GM19238 (cell line): ENCODE results near the gene ZNF555.

ENCODE experiments used
- DNase-seq: peaks from one replicate; pipeline ENCODE4 v3.0.0; 2011; ENCODE audit warnings: low spot score; ENCODE audit not compliant: insufficient read length

The ZNF555 gene

DNA sequence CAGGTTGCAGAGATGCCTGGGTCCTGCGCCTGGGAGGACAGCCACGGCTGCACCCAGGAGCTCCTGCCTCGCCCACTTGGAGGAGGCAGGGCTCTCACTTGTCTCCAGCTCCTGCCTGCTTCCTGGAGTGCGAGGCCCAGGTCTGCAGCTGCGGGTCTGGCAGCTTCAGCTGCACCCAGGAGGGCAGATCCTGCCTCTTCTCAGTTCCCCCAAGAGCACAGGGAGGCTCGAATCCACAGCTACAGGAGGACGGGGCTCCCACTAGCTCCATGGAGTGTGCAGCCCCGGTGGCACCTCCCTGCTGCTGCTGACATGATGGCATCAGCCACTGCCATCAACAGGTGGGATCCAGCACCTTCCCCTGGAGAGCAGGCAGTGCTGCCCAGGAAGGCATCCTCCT, 17.1 kb upstream of the ZNF555 start:
- DNase-seq, result no peak

DNA sequence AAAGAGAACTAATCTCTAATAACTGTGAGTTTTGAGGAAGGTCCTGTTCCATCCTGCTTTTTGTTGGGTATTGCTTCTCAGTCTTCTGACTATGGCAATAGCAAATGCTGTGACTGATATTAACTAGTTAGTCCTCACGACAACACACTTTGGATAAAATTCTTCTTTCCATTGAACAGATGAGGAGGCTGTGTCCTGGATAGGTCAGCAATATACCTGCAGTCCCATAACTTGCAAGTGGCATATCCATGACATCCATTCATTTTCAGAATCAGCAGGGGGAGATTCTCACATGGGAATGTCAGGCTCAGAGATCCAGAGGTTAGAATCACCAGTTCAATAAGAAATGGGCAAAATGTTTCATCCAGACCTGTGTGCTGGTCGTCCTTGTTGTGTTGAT, 14.3 kb upstream of the ZNF555 start:
- DNase-seq, result no peak

- DNase-seq, result no peak
These were observed 13.3 kb upstream of the ZNF555 start for GRCh38 chr19:2827840-2828489.

DNA sequence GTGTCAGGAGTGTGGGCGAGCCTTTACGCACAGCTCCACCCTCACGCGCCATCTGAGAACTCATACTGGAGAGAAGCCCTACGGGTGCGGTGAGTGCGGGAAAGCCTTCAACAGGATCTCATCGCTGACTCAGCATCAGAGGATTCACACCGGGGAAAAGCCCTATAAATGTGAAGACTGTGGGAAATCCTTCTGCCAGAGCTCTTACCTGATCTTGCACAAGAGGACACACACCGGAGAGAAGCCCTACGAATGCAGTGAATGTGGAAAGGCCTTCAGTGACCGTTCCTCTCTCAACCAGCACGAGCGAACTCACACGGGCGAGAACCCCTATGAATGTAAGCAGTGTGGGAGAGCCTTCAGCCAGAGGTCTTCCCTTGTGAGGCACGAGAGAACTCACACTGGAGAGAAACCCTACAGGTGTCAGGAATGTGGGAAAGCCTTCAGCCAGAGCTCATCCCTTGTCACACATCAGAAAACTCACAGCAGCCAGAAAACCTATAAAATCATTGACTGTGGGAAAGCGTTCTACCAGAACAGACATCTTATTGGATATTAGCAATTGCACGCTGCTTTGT, 6.9 kb upstream of the ZNF555 start:
- DNase-seq, result no peak

DNA sequence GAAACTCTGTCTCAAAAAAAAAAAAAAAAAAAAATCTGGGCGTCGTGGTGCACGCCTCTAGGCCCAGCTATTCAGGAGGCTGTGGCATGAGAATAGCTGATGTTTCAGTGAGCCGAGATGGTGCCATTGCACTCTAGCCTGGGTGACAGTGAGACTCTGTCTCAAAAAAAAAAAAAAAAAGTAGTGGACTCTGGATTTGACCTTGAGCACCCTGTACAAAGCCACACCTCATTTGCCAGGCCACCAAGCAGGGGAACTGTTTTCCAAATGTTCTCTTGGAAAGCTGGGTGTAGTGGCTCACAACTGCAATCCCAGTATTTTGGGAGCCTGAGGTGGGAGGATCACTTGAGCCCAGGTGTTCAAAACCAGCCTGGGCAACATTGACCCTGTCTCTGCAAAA, 3.8 kb upstream of the ZNF555 start:
- DNase-seq, result no peak

GRCh38 chr19:2841855-2842574, 740 bp downstream of the ZNF555 start:
- no peak for DNase-seq

DNA sequence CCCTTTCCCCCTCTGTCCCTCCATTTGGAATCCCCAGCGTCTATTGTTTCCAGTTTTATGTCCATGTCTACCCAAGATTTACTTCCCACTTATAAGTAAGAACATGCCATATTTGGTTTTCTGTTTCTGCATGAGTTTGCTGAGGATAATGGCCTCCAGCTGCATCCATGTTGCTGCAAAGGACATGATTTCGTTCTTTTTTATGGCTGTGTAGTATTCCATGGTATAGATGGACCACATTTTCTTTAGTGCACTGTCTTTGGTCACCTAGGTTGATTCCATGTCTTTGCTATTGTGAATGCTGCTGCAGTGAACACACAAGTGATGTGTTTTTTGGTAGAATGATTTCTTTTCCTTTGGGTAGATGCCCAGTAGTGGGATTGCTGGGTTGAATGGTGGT, 3.8 kb downstream of the ZNF555 start:
- no peak for DNase-seq

- no peak for DNase-seq
These were observed 5.1 kb downstream of the ZNF555 start for GRCh38 chr19:2846180-2846894.

- no peak for DNase-seq
These were observed 6.2 kb downstream of the ZNF555 start for GRCh38 chr19:2847507-2847906.

DNA sequence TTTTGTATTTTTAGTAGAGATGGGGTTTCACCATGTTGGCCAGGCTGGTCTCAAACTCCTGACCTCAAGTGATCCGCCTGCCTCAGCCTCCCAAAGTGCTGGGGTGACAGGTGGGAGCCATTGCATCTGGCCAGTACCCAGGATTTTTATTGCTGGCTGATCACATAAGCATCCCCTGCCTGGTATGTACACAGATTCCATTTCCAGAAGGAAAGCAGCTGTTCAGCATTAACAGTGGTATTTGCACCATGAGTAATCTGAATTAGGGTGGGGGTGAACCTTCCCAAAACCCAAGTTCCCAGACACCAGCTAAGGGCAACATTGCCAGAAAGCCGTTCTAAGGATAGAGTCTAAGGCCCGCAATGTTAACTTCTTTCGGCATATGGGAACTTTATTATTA, 7.3 kb downstream of the ZNF555 start:
- DNase-seq, result no peak

- DNase-seq, result no peak
These were observed 9.1 kb downstream of the ZNF555 start for GRCh38 chr19:2850256-2850925.

DNA sequence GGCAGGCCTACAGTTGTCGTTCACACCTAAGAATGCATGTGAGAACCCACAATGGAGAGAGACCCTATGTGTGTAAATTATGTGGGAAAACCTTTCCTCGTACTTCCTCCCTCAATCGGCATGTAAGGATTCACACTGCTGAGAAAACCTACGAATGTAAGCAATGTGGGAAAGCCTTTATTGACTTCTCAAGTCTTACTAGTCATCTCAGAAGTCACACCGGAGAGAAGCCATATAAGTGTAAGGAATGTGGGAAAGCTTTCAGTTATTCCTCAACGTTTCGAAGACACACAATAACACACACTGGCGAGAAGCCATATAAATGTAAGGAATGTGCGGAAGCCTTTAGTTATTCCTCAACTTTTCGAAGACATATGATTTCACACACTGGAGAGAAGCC, 11.3 kb downstream of the ZNF555 start:
- DNase-seq, result no peak

DNA sequence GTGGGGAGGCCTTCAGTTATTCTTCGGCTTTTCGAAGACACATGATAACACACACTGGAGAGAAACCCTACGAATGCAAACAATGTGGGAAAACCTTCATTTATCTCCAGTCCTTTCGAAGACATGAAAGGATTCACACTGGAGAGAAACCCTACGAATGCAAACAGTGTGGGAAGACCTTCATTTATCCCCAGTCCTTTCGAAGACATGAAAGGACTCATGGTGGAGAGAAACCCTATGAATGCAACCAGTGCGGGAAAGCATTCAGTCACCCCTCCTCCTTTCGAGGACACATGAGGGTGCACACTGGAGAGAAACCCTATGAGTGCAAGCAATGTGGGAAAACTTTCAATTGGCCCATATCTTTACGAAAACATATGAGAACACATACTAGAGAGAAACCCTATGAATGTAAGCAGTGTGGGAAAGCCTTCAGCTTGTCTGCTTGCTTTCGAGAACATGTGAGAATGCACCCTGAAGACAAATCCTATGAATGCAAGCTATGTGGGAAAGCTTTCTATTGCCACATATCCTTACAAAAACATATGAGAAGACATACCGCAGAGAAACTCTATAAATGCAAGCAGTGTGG, 11.8 kb downstream of the ZNF555 start:
- no peak for DNase-seq

DNA sequence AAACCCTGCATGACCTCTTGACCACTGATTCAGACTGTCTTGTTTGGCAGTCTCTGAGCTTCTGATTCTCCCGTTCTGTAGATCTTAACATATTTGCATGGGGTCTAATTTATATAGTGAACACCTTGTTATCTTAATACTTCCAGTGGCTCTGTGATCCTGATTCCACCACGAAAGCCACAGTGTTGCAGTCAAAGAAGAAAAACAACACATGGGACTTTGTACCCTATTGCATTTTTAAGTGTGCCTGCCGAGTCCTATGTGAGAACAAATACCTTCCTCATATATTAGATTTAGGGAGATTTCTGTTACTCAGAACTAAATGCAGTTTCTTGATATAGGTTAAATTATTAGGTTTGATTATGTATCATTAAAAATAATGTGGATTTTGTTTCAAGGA, 13.6 kb downstream of the ZNF555 start:
- no peak for DNase-seq

DNA sequence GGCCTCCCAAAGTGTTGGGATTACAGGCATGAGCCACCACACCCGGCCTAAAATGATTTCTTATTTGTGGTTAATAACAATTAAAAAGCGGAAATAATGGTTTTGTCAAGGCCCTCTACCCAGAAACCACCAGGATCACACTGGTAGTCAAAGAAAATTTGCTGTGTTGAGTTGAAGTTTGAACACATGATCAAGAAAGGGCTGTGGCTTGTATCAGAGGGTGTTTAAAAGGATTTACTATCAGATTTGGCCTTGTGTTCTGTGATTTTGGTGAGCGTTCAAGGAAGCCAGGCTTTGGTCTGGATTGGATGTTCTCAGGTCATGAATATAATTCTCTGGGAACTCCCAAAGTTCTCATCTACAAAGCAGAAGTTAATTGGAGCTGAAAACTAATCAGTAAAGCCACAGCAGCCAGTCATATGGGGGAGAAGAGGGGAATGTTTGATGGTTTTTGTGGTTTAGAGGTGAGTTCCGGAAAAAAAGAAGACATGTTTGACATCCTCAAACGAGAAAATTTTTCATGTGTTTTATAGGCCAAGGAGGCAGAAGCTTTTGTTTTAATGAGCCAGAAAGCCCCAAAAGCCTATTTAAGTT, 15.3 kb downstream of the ZNF555 start:
- DNase-seq, result no peak

DNA sequence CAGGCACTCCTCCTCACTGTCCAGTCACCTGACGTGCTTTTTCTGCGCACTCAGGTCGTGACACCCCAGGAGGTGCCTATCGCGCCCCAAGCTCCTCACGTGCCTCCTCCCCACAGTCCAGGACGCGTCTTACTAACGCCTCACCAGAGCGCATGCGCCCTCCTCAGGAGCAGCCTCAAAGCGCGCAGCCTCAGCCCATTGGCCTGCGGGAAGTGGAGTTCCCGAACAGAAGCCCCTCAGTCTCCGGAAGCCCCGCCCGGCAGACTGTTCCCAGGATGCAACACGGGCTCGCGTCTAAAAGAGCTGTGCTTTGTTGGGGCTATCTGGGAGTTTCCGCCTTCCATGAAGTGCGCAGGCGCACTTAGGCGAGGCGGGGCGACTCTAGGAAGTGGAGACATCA, 17.6 kb downstream of the ZNF555 start:
- no peak for DNase-seq

DNA sequence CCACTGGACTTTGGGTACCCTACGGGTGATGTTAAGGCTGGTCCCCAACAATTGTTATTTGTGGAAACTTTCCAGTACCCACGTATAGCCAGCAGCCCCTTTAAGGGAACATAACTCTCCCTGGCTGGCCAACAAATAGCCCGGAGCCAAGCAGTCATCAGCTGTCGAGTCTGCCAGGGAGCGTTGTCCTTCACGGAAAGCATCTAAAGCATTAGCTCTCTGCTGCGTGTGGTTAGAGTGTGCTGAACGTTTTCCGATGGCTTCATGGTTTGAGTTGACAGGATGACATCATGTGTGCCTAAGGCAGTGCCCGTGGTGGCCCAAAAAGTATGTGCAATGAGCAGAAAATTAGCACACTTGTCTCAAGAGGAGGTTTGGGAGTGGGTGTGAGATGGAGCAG, 22.5 kb downstream of the ZNF555 start:
- no peak for DNase-seq

GRCh38 chr19:2865334-2866100, 24.2 kb downstream of the ZNF555 start:
- DNase-seq, result no peak

DNA sequence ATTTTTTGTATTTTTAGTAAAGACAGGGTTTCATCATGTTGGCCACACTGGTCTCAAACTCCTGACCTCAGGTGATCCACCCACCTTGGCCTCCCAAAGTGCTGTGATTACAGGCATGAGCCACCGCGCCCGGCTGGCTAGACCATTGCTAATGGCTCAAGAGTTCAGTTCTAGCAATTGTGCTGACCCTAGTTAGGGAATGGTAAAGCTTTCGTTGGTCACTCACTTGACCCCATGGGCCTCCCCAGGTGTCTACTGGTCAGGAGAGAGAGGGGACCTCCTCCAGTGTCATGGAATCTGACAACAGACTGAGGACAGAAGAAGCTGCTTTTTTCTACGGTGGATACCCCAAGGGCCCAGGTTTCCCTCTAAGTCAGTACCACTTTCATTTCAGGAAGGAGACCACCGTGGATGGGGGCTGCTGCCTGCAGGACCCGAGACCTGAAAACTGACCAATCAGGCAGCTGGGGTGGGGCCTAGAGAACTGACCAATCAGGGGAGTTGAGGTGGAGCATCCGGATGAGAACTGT, 25.3 kb downstream of the ZNF555 start:
- no peak for DNase-seq
